Measurements from ENCODE around the gene JAZF1.

GRCh38 chr7:28181416-28181815 is 821 bp upstream of the JAZF1 start:
- no peak for TF ChIP-seq TCF12 (IDR thresholded peaks at IDR 0.05; ENCODE audit: low read depth)
- no peak for TF ChIP-seq TAF1 (IDR thresholded peaks at IDR 0.05; ENCODE audit: low read depth)
- no peak for TF ChIP-seq MAX (IDR thresholded peaks at IDR 0.05)
- no peak for TF ChIP-seq EP300 (IDR thresholded peaks at IDR 0.05; ENCODE audit: borderline replicate concordance)
- no peak for TF ChIP-seq USF1 (IDR thresholded peaks at IDR 0.05)
